Stomach smooth muscle (tissue), 2 donors: ENCODE results near the gene ANKRD42.

Source experiments
- H3K27ac ChIP-seq: one replicate; pipeline ENCODE4 v1.7.0; 2013; ENCODE audit warnings: mild to moderate bottlenecking, low read length, inconsistent platforms
- H3K27me3 ChIP-seq, 2 donors: one replicate each; pipeline ENCODE4 v1.7.0; 2013; ENCODE audit warnings: low read length in 2 of 2; ENCODE audit not compliant: insufficient read depth in 2 of 2, control insufficient read depth in 1 of 2
- H3K36me3 ChIP-seq, 2 donors: one replicate each; pipeline ENCODE4 v1.7.0; 2013; ENCODE audit warnings: low read length in 2 of 2; ENCODE audit not compliant: control insufficient read depth in 2 of 2, insufficient read depth in 2 of 2
- H3K4me1 ChIP-seq: one replicate; pipeline ENCODE4 v1.7.0; 2013; ENCODE audit warnings: low read length; ENCODE audit not compliant: control insufficient read depth, insufficient read depth
- H3K4me3 ChIP-seq, 2 donors: one replicate each; pipeline ENCODE4 v1.7.0; 2013; ENCODE audit warnings: low read length in 2 of 2
- H3K9ac ChIP-seq, 2 donors: one replicate each; pipeline ENCODE4 v1.7.0; 2013; ENCODE audit warnings: low read length in 2 of 2, mild to moderate bottlenecking in 1 of 2
- H3K9me3 ChIP-seq, 2 donors: one replicate each; pipeline ENCODE4 v1.7.0; 2013; ENCODE audit warnings: low read length in 2 of 2; ENCODE audit not compliant: control insufficient read depth in 2 of 2
- donor health status: healthy.
- donor health status: Pancreatic carcinoma.

The ANKRD42 gene

GRCh38 chr11:83287631-83288030 is 94.1 kb downstream of the ANKRD42 start:
- H3K4me1 ChIP-seq: peaks cover 6% of the 10 kb centered on the region
- H3K36me3 ChIP-seq: no peaks in the 10 kb centered on the region
- no peak overlapping the region for H3K4me3 ChIP-seq
- H3K27ac ChIP-seq: no peak overlapping the region
- H3K9ac ChIP-seq: no peak overlapping the region
- H3K9me3 ChIP-seq: no peaks in the 10 kb centered on the region
- no peaks in the 10 kb centered on the region for H3K27me3 ChIP-seq

- no peaks in the 10 kb centered on the region for H3K36me3 ChIP-seq
- peak overlapping the region; percentile 27 to 54 for H3K4me3 ChIP-seq
- H3K9me3 ChIP-seq: no peaks in the 10 kb centered on the region
- H3K27ac ChIP-seq: no peak overlapping the region
- H3K9ac ChIP-seq: peak overlapping the region in 1 of 2 donors; percentile 55
- no peaks in the 10 kb centered on the region for H3K27me3 ChIP-seq
- H3K4me1 ChIP-seq: no peaks in the 10 kb centered on the region
These were observed 99.4 kb downstream of the ANKRD42 start for GRCh38 chr11:83292709-83293456.

- Histone ChIP-seq H3K36me3 (no peaks in the 10 kb centered on the region), H3K9me3 (no peaks in the 10 kb centered on the region), H3K4me3 (no peak overlapping the region), H3K27ac (no peak overlapping the region), H3K27me3 (no peaks in the 10 kb centered on the region), H3K9ac (no peak overlapping the region), H3K4me1 (no peaks in the 10 kb centered on the region)
These were observed 99.9 kb downstream of the ANKRD42 start for GRCh38 chr11:83293457-83293774.

GRCh38 chr11:83294208-83294607 is 100.7 kb downstream of the ANKRD42 start:
- H3K27ac ChIP-seq: no peak overlapping the region

More at GRCh38 chr11:83294208-83294607, 100.7 kb downstream of the ANKRD42 start:
- Histone ChIP-seq H3K27me3 (no peaks in the 10 kb centered on the region), H3K4me1 (no peaks in the 10 kb centered on the region), H3K9me3 (no peaks in the 10 kb centered on the region), H3K4me3 (no peak overlapping the region), H3K9ac (no peak overlapping the region), H3K36me3 (no peaks in the 10 kb centered on the region)
